ENCODE results near the gene RAD54L.
"Not testable (repeated sequence)": the region's sequence is repeated elsewhere in the genome, so short reads cannot be mapped to it uniquely, and the experiment has no call there.

RAD54L gene

GRCh38 chr1:46325285-46326076, 77.9 kb downstream of the RAD54L start:
- DNase-seq: not testable (repeated sequence)

All from DMS 273 treated with DMSO at 0.1 percent for 48 hours (cell line).